Vagina (tissue), 2 donors: ENCODE measurements around the gene STAT5B.

Experiments
- POLR2AphosphoS5 ChIP-seq, 2 donors: sonication (generic); formaldehyde crosslinking; IDR thresholded peaks; one replicate each; pipeline ENCODE4 v1.9.0; 2017; ENCODE audit warnings: antibody characterized with exemption in 2 of 2, mild to moderate bottlenecking in 2 of 2, low read depth in 1 of 2; ENCODE audit not compliant: insufficient read depth in 1 of 2
- TF ChIP-seq, protein P1 (sequence below), 3 experiments: fragments of 450-650 bp in 2 of 3; fragments of 200-600 bp in 1 of 3; sonication (generic) in 1 of 3; IDR thresholded peaks; one replicate each; pipeline ENCODE4 v1.5.1; 2017 to 2019; ENCODE audit warnings: antibody characterized with exemption in 3 of 3, mild to moderate bottlenecking in 2 of 3, moderate library complexity in 2 of 3

- no peak for TF ChIP-seq POLR2AphosphoS5 (IDR thresholded peaks at IDR 0.05; ENCODE audit: insufficient read depth in 1 of 2, low read depth in 1 of 2)
- TF ChIP-seq, protein P1, sequence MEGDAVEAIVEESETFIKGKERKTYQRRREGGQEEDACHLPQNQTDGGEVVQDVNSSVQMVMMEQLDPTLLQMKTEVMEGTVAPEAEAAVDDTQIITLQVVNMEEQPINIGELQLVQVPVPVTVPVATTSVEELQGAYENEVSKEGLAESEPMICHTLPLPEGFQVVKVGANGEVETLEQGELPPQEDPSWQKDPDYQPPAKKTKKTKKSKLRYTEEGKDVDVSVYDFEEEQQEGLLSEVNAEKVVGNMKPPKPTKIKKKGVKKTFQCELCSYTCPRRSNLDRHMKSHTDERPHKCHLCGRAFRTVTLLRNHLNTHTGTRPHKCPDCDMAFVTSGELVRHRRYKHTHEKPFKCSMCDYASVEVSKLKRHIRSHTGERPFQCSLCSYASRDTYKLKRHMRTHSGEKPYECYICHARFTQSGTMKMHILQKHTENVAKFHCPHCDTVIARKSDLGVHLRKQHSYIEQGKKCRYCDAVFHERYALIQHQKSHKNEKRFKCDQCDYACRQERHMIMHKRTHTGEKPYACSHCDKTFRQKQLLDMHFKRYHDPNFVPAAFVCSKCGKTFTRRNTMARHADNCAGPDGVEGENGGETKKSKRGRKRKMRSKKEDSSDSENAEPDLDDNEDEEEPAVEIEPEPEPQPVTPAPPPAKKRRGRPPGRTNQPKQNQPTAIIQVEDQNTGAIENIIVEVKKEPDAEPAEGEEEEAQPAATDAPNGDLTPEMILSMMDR (IDR thresholded peaks at IDR 0.05): no peak
These were observed 15.9 kb downstream of the STAT5B start for GRCh38 chr17:42260318-42260717.
